ENCODE data around the gene YBX2. TPM values are rescaled to one million over a fixed set of nuclear protein-coding genes. Genes with fewer than 3 reads are reported as not detected.

The YBX2 gene
- total and polyA plus RNA-seq, 2 donors (not counting 1 experiment from before 2014, with no cell fraction given), result 0.15 to 0.22 TPM

DNA sequence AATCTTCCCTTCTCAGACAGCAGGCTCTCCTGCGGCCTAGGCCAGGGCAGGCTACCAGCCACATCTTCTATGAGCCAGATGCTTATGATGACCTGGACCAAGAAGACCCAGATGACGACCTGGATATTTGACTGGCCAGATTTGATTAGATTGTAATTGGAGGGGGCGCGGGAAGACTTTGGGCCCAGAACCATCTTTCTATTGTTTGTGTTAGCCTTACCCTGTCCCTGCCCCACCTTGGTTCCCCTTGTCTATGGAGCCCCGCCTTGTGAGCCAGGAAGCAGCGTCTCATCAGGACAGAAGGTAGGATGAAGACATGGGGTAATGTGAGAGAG is 34.9 kb downstream of the YBX2 start:
- peaks cover 6 to 37% of the 10 kb centered on the region in 2 experiments for H3K36me3 ChIP-seq (replicated peaks in 1 of 2; ENCODE audit: control extremely low read depth in 1 of 2, control insufficient read depth in 1 of 2, extremely low read depth in 1 of 2, insufficient read depth in 2 of 2, low read length in 1 of 2)
- H3K4me2 ChIP-seq (replicated peaks; ENCODE audit: low read depth, low read length, poor library complexity, severe bottlenecking), result no peak overlapping the region
- CTCF ChIA-PET, result interaction anchor here (1.3 kb wide), 1 partner anchor 34 kb away, joined by 3 read pairs; no protein-coding TSS in a partner anchor
- no peak overlapping the region for H2AFZ ChIP-seq (ENCODE audit: insufficient read depth, low read depth, low read length, poor library complexity, severe bottlenecking)
- peaks cover 2% of the 10 kb centered on the region for H3K79me2 ChIP-seq (ENCODE audit: control insufficient read depth, insufficient read depth, low read length)
- H3K9me3 Mint-ChIP-seq (ENCODE audit: insufficient read depth), result no peaks in the 10 kb centered on the region
- peaks cover 15% of the 10 kb centered on the region for H3K27me3 Mint-ChIP-seq
- H3K27me3 ChIP-seq (replicated peaks in 1 of 4; ENCODE audit: control extremely low read depth in 1 of 4, control insufficient read depth in 3 of 4, insufficient read depth in 4 of 4, low read length in 3 of 4), result peaks cover 0 to 17% (median 8%) of the 10 kb centered on the region in 4 experiments
- H4K20me1 ChIP-seq (ENCODE audit: control insufficient read depth, insufficient read depth, low read length, poor library complexity, severe bottlenecking), result no peaks in the 10 kb centered on the region
- H3K27ac ChIP-seq (ENCODE audit: low read length in 2 of 2), result no peak overlapping the region
- ATAC-seq (ENCODE audit: low read depth), result no peak
- DNase-seq, result no peak
- no peak overlapping the region for H3K4me3 Mint-ChIP-seq
- POLR2A ChIA-PET, result no interaction called here
- no peak overlapping the region for H3K9ac ChIP-seq (ENCODE audit: low read length)
- TF ChIP-seq EZH2 (IDR thresholded peaks at IDR 0.05; ENCODE audit: borderline replicate concordance, insufficient read depth, low read depth, low read length, poor library complexity, severe bottlenecking), result no peak
- TF ChIP-seq, protein P1, sequence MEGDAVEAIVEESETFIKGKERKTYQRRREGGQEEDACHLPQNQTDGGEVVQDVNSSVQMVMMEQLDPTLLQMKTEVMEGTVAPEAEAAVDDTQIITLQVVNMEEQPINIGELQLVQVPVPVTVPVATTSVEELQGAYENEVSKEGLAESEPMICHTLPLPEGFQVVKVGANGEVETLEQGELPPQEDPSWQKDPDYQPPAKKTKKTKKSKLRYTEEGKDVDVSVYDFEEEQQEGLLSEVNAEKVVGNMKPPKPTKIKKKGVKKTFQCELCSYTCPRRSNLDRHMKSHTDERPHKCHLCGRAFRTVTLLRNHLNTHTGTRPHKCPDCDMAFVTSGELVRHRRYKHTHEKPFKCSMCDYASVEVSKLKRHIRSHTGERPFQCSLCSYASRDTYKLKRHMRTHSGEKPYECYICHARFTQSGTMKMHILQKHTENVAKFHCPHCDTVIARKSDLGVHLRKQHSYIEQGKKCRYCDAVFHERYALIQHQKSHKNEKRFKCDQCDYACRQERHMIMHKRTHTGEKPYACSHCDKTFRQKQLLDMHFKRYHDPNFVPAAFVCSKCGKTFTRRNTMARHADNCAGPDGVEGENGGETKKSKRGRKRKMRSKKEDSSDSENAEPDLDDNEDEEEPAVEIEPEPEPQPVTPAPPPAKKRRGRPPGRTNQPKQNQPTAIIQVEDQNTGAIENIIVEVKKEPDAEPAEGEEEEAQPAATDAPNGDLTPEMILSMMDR (IDR thresholded peaks at IDR 0.05), result no peak
- H3K4me3 ChIP-seq (ENCODE audit: control extremely low read depth in 1 of 5, extremely low read depth in 1 of 5, insufficient read depth in 1 of 5, low read depth in 2 of 5, low read length in 4 of 5), result no peak overlapping the region
- H3K27ac Mint-ChIP-seq, result no peak overlapping the region
- peaks cover 27 to 32% of the 10 kb centered on the region in 2 donors for H3K4me1 ChIP-seq (ENCODE audit: control insufficient read depth in 2 of 2, insufficient read depth in 2 of 2, low read length in 2 of 2)
- peaks cover 27% of the 10 kb centered on the region for H3K4me1 Mint-ChIP-seq
- WGBS (ENCODE audit: insufficient coverage), result 100% methylated on average over 4 of the region's 6 CpGs
- intact Hi-C loops (cut with micrococcal nuclease), result no loop called here
- H3K9me3 ChIP-seq (ENCODE audit: control extremely low read depth in 1 of 3, control insufficient read depth in 2 of 3, insufficient read depth in 1 of 3, low read length in 2 of 3), result peaks cover 0 to 4% (median 0%) of the 10 kb centered on the region in 3 donors

DNA sequence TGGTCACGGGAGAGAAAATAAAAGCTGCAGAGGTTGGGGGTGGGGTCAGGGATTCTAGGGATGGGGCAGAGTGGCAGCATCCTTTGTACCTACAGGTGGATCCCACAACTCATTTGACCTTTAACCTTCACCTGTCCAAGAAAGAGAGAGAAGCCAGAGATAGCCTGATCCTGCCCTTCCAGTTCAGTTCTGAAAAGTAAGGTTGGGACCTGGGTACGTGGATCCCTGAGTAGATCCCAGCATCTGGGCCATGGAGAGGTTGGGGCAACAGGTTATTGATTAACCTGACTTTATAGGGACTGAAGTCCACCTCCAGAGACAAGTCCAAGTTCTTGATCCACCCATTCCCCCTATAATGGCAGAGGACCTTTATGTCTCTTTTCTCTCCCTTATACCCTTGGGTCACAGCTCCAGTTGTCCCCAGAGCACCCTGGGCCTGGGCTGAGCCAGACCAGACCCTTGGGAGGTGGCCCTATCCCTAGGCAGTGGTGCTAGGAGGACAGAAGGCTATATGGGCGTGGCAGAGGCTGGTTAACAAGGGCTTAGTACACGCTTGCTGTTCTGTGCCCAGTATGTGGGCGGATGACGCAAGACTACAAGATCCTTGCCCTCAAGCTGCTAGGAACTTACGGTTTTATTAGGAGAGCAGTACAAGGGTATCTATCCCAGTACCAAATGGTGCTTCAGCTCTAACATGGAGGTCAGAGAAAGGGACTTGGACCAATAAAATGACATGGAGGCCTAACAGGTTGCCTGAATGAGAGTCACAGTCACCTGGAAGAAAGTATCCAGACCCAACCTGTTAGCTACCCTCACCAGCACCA is 35.5 kb downstream of the YBX2 start:
- peaks cover 6% of the 10 kb centered on the region for H3K79me2 ChIP-seq (ENCODE audit: control insufficient read depth, insufficient read depth, low read length)
- peaks cover 27 to 32% of the 10 kb centered on the region in 2 donors for H3K4me1 ChIP-seq (ENCODE audit: control insufficient read depth in 2 of 2, insufficient read depth in 2 of 2, low read length in 2 of 2)
- H3K9me3 Mint-ChIP-seq (ENCODE audit: insufficient read depth), result no peaks in the 10 kb centered on the region
- H4K20me1 ChIP-seq (ENCODE audit: control insufficient read depth, insufficient read depth, low read length, poor library complexity, severe bottlenecking), result no peaks in the 10 kb centered on the region
- H3K27me3 ChIP-seq (replicated peaks in 1 of 4; ENCODE audit: control extremely low read depth in 1 of 4, control insufficient read depth in 3 of 4, insufficient read depth in 4 of 4, low read length in 3 of 4), result peaks cover 0 to 17% (median 8%) of the 10 kb centered on the region in 4 experiments
- peaks cover 13% of the 10 kb centered on the region for H3K27me3 Mint-ChIP-seq
- DNase-seq (peak; percentile 18), ATAC-seq (ENCODE audit: low read depth) (no peak)
- intact Hi-C loops (cut with micrococcal nuclease), result no loop called here
- H3K36me3 ChIP-seq (replicated peaks in 1 of 2; ENCODE audit: control extremely low read depth in 1 of 2, control insufficient read depth in 1 of 2, extremely low read depth in 1 of 2, insufficient read depth in 2 of 2, low read length in 1 of 2), result peaks cover 9 to 42% of the 10 kb centered on the region in 2 experiments
- H3K9ac ChIP-seq (ENCODE audit: low read length), result no peak overlapping the region
- TF ChIP-seq, protein P1 (IDR thresholded peaks at IDR 0.05), result no peak
- no peak for TF ChIP-seq EZH2 (IDR thresholded peaks at IDR 0.05; ENCODE audit: borderline replicate concordance, insufficient read depth, low read depth, low read length, poor library complexity, severe bottlenecking)
- H3K27ac ChIP-seq (ENCODE audit: low read length in 2 of 2), result no peak overlapping the region
- H3K4me3 ChIP-seq (ENCODE audit: control extremely low read depth in 1 of 5, extremely low read depth in 1 of 5, insufficient read depth in 1 of 5, low read depth in 2 of 5, low read length in 4 of 5), result no peak overlapping the region
- no peak overlapping the region for H3K4me3 Mint-ChIP-seq
- H3K4me1 Mint-ChIP-seq, result peaks cover 26% of the 10 kb centered on the region
- POLR2A ChIA-PET, result no interaction called here
- 94% methylated on average over 6 of the region's 7 CpGs for WGBS (ENCODE audit: insufficient coverage)
- H3K27ac Mint-ChIP-seq, result no peak overlapping the region
- H2AFZ ChIP-seq (ENCODE audit: insufficient read depth, low read depth, low read length, poor library complexity, severe bottlenecking), result no peak overlapping the region
- no peak overlapping the region for H3K4me2 ChIP-seq (replicated peaks; ENCODE audit: low read depth, low read length, poor library complexity, severe bottlenecking)
- H3K9me3 ChIP-seq (ENCODE audit: control extremely low read depth in 1 of 3, control insufficient read depth in 2 of 3, insufficient read depth in 1 of 3, low read length in 2 of 3), result peaks cover 0 to 4% (median 0%) of the 10 kb centered on the region in 3 donors
- CTCF ChIA-PET, result interaction anchor here (1.3 to 1.4 kb wide), 2 partner anchors 34 to 207 kb away, joined by 3 read pairs; no protein-coding TSS in a partner anchor

All from B cell (primary cell).